HG03064 (cell line): ENCODE measurements around the gene COP1.
"Not testable (repeated sequence)": the region's sequence is repeated elsewhere in the genome, so short reads cannot be mapped to it uniquely, and the experiment has no call there.

Experiments used
- ATAC-seq: cut with Tn5 transposase; IDR thresholded peaks from one replicate; pipeline ENCODE4 v1.9.1; 2021; ENCODE audit warnings: low read depth; ENCODE audit not compliant: unreplicated experiment

The COP1 gene

DNA sequence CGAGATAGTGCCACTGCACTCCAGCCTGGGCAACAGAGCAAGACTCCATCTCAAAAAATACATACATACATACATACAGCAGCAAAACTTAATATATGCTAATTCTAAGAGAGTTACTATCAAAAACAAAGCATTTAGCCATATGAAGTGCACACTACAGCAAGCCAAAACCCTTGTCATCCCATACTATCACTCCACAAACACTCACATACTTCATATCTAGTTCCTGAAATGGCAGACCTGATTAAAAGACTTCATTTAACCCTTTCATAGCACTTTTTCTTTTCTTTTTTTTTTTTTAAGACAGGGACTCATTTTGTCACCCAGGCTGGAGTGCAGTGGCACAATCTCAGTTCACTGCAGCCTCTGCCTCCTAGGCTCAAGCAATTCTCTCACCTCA is 65.6 kb downstream of the COP1 start:
- no peak for ATAC-seq

DNA sequence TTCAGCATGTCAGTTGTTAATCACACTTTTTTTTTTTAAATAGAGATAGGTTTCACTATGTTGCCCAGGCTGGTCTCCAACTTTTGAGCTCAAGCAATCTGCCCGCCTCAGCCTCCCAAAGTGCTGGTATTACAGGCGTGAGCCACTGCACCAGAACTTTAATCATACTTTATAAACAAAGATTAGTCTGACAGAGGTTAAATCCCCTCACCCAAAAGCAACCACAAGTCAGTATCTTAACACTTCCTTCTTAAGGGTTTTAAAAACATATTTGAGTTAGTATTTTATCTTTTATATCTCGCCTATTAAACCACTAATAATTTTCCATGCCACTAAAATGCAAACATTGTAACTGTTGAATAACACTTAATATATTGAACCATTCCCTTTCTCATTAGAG is 70.2 kb downstream of the COP1 start:
- ATAC-seq, result no peak

DNA sequence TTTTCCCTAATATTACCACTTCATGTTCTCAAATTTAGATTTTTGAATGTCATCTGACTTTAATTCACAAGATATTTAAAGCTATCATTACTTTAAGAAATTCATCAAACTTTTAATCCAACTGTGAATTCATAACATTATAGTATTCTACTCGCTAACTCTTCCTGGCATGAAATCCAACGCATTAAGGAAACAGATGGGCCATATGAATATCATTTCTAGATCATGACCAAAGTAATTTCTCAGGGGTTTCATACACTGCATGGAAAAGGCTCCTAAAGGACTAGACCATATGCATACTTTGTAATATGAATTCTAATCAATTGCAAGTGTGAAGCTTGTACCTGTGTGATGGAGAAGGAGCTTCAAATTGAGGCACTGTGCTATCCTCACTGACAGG is 72.4 kb downstream of the COP1 start:
- no peak for ATAC-seq

DNA sequence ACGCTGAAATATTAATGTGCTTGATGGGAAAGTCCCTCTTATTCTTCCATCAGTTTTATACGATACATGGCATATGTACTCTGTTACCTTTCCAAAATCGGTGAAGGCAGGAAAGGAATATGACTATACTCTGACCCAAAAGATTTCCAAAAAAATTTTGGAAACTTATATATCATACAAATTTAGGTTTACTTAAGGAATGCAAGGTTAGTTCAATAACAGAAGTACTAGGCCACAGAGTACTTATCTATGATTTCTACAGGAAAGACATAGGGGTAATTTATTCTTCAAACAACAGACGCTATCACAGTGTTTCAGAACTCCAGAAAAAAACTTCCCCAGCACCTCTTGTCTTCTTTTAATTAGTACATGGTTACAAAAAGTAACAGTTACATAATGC is 84.8 kb downstream of the COP1 start:
- no peak for ATAC-seq

DNA sequence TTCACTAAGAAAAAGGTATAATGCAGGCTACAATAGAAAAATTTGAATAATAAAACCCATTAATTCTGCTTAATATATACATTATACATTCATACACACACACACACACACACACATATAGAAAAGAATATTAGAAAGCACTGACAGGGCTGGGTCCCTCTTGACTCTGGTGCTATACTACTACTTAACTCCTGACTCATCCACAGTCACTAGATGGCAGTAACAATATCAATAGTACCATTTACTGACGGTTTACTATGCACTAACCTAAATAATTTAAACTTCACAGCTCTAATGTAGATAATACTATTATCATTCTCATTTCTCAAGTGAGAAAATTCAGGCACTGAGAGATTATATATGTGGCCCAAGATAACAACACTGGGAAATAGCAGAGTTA is 87.5 kb downstream of the COP1 start:
- no peak for ATAC-seq

DNA sequence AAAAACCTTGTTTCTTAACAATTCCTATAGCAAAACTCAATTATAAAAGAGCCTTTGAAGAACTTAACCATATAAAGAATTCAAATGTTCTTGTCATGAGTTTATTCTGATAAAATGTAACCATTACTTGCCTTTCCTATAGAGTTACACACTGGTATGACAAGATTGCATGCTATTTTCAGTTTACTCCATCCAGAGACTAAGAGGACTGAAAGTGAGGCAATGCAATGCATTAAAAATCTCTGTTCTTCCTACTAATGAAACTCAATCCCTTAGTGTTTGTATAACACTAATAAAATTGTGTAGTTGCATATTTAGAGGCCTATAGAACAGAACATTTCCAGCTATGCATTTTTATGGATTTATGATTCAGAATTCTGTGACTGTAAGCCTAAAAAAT is 88.1 kb downstream of the COP1 start:
- ATAC-seq, result no peak

DNA sequence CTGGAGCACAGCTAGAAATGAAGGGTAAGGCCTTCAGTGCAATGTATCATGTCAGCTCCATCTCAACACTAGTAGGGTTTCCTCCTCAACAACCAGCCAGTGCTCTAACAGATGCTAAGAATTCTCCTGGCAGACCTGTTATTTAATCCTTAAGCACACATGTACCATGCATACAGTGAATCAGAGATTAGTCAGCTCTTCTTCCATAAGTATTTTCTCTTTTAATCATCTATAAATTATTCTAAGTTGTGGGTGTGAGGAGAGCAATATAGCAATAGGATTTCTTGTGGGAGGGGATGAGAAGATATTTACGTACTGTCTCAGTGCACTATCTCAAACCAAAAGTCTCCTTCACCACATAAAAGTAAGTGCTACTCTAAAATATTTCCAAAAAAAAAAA is 95.3 kb downstream of the COP1 start:
- no peak for ATAC-seq

DNA sequence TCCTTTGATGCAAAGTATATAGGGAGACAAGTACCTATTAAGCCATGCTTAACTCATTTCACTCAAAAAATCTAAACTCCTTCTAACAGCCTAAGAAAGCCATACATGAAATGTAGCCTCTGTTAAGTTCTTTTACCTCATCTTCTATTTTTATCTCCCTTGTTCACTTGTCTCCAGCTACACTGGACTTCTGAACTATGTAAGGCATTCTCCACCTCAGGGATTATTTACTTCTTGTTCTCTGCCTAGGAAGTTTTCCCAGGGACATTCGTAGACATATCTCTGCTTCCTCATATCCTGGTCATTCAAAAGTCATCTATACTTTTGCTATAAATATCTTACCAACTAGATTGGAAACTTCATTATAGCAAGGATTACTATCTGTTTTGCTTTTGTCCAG is 96.9 kb downstream of the COP1 start:
- ATAC-seq, result no peak

DNA sequence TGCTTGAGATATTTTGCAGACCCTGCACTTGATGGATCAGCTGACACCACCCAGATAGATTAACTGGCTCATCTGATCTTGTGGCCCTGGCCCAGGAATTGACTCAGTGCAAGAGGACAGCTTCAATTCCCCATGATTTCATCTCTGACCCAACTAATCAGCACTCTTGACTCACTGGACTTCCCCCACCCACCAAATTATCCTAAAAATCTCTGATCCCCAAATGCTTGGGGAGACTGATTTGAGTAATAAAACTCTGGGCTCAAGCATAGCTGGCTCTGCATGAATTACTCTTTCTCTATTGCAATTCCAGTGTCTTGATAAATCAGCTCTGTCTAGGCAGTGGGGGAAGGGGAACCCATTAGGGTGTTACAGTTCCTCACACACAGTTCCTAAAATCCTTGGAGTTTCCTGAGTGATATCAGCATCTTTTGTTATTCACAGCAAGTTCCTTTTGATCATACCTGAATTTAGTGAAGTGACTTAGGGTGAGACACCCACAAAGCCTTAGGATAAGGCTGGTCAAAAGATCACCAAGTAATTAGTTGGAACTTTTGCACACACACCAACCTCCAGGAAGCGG is 104.2 kb downstream of the COP1 start:
- ATAC-seq, result no peak

DNA sequence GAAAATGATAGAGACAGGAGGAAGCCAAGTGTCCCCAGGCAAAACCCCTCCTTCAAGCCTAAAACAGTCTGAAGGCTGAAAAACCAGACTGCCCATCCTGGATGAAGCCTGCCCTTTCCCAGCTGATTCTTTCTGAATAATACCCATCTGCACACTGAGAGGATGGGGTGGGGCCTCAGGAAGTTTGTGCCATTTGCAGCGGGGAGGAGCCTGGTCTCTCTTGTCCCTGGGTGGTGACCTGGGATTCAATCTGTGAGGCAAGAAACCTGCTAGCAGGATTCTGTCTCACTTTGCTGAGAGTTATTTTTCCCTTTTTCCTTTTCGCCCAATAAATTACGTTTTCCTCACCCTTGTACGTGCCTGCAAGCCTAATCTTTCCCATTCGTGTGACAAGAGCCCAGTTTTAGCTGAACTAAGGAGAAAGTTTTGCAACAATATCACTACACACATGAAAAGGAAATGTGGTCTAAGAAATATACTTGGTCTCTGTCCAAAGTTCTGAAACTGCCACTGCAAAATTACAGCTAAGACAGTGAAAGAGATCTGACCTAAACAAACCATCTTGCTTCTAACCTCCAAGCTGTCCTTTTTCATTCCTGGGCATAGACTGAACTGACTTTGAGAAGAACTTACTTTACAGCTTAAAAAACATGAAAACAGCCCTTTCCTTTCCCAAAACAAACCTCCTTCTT is 105.0 kb downstream of the COP1 start:
- no peak for ATAC-seq

DNA sequence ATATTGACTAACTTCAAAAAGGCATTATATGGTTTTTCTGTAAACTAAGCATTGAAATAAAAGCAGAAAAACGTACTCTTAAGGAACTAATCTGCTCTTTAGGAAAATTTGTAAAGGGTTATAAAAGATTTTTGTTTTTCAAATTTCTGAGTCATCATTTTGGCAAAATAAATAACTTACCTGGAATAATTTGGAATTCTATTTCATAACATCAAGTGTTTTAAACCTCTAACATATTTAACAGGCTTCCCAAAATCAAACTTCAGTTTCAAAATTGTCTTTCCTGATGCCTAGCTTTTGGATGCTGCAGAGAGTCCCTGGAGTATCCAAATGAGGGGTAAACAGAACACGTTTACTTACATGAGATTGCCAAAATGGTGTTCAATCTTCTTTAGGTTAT is 108.5 kb downstream of the COP1 start:
- no peak for ATAC-seq

DNA sequence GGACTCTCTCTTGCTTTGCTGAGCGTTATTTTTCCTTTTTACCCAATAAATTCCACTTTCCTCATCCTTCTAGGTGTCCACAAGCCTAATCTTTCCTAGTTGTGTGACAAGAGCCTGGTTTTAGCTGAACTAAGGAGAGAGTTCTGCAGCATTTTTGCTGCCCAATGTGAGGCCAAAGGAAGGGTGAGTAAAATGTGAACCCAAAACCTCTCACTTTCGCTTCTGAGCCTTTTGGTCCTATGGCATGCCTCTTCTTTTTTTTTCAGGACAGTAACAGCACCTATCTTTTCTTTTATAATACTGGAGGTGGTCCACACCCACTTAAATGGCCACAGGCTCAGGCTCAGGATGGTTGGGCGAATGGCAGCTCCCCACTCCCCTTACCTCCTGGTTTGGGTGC is 111.1 kb downstream of the COP1 start:
- no peak for ATAC-seq

DNA sequence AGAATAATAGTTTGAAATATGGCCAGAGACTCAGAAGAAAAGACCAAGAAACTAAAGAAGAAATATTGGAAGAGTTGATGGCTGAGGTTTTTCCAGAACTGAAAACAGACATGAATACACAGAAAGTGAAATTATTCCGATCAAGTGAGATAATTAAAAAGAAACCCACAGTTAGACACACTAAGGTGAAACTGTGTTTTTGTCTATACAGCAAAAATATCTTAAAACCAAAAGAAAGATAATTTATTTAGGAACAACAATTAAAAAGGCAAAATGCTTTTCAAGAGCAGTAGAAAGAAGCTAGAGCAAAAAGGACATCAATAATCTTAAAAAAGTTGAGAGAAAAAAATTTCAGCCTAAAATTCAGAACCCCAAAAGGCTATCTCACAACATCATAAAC is 116.3 kb downstream of the COP1 start:
- ATAC-seq, result no peak

DNA sequence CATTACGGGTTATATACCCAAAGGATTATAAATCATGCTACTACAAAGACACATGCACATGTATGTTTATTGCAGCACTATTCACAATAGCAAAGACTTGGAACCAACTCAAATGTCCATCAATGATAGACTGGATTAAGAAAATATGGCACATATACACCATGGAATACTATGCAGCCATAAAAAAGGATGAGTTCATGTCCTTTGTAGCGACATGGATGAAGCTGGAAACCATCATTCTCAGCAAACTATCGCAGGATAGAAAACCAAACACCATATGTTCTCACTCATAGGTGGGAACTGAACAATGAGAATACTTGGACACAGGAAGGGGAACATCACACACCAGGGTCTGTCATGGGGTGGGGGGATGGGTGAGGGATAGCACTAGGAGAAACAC is 119.3 kb downstream of the COP1 start:
- ATAC-seq, result not testable (repeated sequence)

DNA sequence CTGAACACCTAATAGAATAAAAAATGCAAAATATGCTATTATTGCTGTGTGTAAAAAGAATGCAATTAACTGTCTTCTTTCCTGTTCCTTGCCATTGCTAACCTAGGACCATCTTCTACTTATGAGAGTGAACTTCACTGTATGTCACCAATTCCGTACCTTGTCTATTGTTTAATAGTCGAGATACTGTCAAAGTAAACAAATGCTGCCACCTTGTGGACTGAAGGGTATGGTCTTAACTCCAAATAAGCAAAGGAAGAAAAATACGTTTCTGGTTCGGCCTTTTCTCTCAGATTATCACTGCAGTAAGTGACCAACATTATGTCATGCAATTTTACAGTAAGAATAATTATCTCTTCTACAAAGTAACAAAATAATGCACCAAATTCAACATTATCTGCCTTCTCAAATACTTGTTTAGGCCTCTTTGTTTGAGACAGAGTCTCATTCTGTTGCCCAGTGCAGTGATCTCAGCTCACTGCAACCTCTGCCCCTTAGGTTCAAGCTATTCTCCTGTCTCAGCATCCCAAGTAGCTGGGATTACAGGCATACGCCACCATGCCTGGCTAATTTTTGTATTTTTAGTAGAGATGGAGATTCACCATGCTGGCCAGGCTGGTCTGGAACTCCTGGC is 133.4 kb downstream of the COP1 start:
- ATAC-seq, result no peak

DNA sequence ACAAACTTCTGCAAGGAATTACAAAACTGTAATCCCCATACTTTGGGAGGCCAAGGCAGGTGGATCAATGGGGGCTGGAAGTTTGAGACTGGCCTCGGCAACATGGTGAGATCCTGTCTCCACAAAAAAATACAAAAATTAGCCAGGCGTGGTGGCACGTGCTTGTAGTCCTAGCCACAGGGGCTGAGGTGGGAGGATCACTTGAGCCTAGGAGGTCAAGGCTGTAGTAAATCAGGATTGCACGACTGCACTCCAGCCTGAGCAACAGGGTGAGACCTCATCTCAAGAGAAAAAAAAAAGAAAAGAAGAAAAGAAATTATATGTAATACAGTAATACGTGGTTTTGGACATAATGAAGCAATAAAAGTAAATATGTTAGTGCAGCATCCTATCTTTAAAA is 138.2 kb downstream of the COP1 start:
- no peak for ATAC-seq

DNA sequence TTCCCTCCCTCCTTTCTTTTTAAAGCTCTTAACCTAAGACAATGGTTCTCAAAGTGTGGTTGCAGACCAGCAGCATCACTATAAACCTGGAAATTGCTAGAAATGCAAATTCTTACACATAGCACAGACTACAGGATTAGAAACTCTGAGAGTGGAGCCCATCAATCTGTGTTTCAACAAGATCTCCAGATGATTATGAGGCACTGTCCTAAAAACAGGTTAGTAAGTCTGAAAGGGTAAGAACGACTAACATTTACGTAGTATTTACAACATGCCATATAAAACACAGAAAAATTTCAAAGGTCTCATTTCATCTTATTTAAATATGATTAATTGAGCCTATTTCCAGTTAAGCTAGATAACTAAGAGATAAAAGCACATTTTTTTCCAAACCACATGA is 138.8 kb downstream of the COP1 start:
- no peak for ATAC-seq

DNA sequence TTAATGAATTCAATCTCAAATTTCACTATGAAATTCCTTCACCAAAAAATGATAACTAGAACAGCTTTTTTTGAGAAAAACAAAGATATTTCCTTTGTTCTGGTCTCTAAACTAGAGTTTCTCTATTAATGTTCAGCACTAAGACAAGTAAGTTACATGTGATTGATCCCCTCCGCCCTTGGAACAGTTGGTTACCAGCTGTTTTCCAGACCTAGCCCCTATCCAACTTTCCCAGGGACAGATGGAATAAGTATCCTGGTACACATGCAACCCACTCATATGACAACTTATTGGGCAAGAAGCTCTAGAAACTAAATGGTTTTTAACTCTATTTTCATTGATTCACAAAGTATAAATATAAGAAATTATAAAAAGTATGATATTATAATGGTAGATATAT is 140.4 kb downstream of the COP1 start:
- no peak for ATAC-seq

DNA sequence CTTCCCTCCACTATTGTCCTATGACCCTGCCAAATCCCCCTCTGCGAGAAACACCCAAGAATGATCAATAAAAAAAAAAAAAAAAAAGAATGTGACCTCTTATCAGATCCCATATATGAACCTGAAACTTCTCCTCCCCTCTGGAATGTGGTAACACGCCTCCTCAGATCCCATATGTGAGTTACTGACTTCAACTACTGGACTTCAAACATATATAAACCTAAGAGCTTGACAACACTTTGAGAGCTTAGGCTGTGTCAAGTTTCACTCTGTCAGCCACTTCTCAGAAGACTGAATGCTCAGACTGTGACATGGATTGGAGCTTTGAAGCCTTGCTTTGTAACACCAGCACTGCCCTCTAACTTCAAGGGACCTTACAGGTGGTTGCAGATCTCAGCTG is 148.4 kb downstream of the COP1 start:
- ATAC-seq, result no peak

DNA sequence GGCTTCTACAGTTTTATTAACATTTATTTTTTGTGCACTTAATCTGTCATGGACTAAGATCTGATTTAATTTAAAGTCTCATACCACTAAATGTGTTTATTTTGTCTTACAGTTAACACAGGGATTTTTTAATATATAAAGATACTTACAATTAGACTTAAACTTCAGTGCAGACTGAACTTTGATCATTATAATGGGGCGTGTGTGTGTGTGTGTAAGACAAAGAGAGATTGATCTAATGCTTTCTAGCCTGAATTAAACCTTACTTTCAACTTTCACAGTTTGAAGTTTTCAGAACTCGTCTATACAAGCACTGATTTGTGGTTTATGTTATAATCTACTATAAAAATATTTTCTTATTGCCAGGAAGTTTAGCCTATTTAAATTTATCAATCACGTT is 150.8 kb downstream of the COP1 start:
- ATAC-seq, result no peak

DNA sequence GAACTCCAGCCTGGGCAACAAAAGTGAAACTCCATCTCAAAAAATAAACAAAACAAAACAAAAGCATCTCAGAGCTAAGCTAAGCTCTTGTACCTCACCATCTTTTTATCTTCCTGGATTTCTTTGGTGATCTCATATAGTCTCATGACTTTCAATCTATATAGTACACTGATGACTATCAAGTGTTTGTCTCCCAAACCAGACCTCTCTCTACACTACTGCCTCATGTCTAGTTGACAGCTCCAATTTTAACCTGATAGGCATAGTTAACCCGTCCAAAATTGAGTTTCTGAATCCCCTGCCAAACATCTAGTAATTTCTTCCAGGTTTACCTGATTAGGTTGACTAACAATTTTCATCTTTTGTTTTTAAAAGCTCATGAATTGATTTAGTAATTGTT is 151.7 kb downstream of the COP1 start:
- ATAC-seq, result no peak

DNA sequence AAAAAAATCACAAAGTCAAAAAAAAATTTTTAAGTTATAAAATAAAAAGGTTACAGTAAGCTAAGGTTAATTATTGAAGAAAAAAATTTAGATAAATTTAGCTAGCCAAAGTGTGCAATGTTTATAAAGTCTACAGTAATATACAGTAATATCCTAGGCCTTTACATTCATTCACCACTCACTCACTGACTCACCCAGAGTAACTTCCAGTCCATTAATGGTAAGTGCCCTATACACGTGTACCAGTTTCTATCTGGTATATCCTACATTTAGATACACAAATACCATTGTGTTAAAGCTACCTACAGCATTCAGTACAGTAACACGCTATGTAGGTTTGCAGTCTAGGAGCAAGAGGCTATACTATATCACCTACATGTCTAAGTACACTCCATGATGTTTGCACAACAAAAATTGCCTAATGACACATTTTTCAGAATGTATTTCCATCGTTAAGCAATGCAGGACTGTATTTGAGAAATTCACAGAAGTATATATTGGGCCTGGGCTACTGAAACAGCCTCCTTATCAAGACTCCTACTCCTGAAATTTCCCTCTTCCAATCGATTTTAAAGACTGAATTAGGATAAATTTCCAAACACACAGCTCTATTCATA is 155.1 kb downstream of the COP1 start:
- no peak for ATAC-seq
